Coronary artery (tissue), 2 donors: Measurements from ENCODE around the gene ITGAE.
"Not testable (repeated sequence)": the region's sequence is repeated elsewhere in the genome, so short reads cannot be mapped to it uniquely, and the experiment has no call there.

Source experiments
- DNase-seq: peaks from one replicate; pipeline ENCODE4 v3.0.0-alpha.2; 2017; ENCODE audit warnings: low spot score
- H3K27ac ChIP-seq, 2 donors: fragments of 200-600 bp; sonication (generic); one replicate each; pipeline ENCODE4 v1.5.1; 2016 to 2019
- H3K4me3 ChIP-seq: fragments of 200-600 bp; sonication (generic); 2 replicates; pipeline ENCODE4 v1.5.1; 2016; ENCODE audit warnings: mild to moderate bottlenecking, moderate library complexity
- CTCF ChIP-seq: fragments of 200-600 bp; sonication (generic); IDR thresholded peaks from one replicate; pipeline ENCODE4 v1.5.1; 2019; ENCODE audit warnings: antibody characterized with exemption

Gene ITGAE

GRCh38 chr17:3796110-3796821, 4.7 kb downstream of the ITGAE start:
- H3K4me3 ChIP-seq: no peak overlapping the region
- DNase-seq: no peak
- no peak overlapping the region for H3K27ac ChIP-seq
- TF ChIP-seq CTCF: no peak

GRCh38 chr17:3795390-3796102, 5.4 kb downstream of the ITGAE start:
- no peak overlapping the region for H3K4me3 ChIP-seq
- no peak overlapping the region for H3K27ac ChIP-seq
- no peak for DNase-seq
- TF ChIP-seq CTCF: no peak

GRCh38 chr17:3794557-3795389, 6.2 kb downstream of the ITGAE start:
- Histone ChIP-seq H3K27ac (no peak overlapping the region), H3K4me3 (no peak overlapping the region)
- no peak for TF ChIP-seq CTCF
- DNase-seq: no peak

- DNase-seq, H3K27ac ChIP-seq, H3K4me3 ChIP-seq: not testable (repeated sequence)
These were observed 6.8 kb downstream of the ITGAE start for GRCh38 chr17:3794152-3794551.

GRCh38 chr17:3793258-3793657, 7.7 kb downstream of the ITGAE start:
- not testable (repeated sequence) for H3K4me3 ChIP-seq, DNase-seq, H3K27ac ChIP-seq

GRCh38 chr17:3792481-3792880, 8.5 kb downstream of the ITGAE start:
- DNase-seq: no peak
- TF ChIP-seq CTCF: no peak
- no peak overlapping the region for H3K27ac ChIP-seq

GRCh38 chr17:3788200-3788599, 12.8 kb downstream of the ITGAE start:
- Histone ChIP-seq H3K27ac (no peak overlapping the region), H3K4me3 (no peak overlapping the region)
- DNase-seq: no peak
- no peak for TF ChIP-seq CTCF

More at GRCh38 chr17:3792481-3792880, 8.5 kb downstream of the ITGAE start:
- no peak overlapping the region for H3K4me3 ChIP-seq

GRCh38 chr17:3785323-3785722, 15.7 kb downstream of the ITGAE start:
- not testable (repeated sequence) for H3K4me3 ChIP-seq

More at GRCh38 chr17:3785323-3785722, 15.7 kb downstream of the ITGAE start:
- H3K27ac ChIP-seq, DNase-seq: not testable (repeated sequence)
